Stimulated activated CD4-positive, alpha-beta T cell treated with anti-CD3 and anti-CD28 coated beads, Interleukin-1b, Interleukin-23, amount 100 ng/mL, for 1 hour (primary cell): Measurements from ENCODE around the gene TRIM16.
"Not testable (repeated sequence)": the region's sequence is repeated elsewhere in the genome, so short reads cannot be mapped to it uniquely, and the experiment has no call there.

Experiments
- DNase-seq, 2 donors: peaks; one replicate each; pipeline ENCODE4 v3.0.0-alpha.2; 2020; ENCODE audit warnings: low read depth in 2 of 2

The TRIM16 gene

DNA sequence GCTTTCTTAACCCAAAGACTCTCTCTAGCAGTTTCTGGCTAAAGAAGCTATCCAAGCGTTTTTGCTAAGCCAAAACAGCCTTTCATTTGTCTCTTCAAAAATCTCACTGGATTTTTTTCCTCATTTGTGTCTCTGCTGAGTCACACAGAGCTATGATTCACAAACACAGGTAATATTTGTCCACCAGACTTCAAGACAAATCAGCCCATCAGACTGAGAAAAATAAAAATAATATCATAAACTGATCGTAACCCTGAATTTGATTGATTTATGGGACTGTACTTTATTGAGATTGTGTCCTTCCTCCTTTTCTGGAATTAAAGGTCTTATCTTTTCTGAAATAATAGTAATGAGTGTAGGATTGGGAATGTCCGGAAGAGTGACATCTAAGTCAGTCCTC lies 25.8 kb downstream of the TRIM16 start:
- no peak for DNase-seq

GRCh38 chr17:15657868-15658267 lies 26.2 kb downstream of the TRIM16 start:
- DNase-seq: no peak

- DNase-seq: no peak
These were observed 29.1 kb downstream of the TRIM16 start for GRCh38 chr17:15654886-15655561.

GRCh38 chr17:15654401-15654800 lies 29.7 kb downstream of the TRIM16 start:
- not testable (repeated sequence) for DNase-seq

DNA sequence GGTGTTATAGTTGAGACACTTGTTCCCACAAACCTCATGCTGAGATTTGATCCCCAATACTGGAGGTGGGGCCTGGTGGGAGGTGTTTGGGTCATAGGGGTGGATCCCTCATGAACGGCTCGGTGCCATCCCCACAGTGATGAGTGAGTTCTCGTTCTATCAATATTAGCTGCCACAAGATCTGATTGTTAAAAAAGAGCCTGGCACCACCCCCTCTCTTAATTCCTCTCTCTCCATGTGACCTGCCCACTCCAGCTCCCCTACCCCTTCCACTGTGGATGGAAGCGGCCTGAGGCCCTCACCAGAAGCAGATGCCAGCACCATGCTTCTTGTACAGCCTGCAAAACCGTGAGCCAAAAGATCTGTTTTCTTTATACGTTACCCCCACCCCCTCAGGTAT lies 31.2 kb downstream of the TRIM16 start:
- no peak for DNase-seq

DNA sequence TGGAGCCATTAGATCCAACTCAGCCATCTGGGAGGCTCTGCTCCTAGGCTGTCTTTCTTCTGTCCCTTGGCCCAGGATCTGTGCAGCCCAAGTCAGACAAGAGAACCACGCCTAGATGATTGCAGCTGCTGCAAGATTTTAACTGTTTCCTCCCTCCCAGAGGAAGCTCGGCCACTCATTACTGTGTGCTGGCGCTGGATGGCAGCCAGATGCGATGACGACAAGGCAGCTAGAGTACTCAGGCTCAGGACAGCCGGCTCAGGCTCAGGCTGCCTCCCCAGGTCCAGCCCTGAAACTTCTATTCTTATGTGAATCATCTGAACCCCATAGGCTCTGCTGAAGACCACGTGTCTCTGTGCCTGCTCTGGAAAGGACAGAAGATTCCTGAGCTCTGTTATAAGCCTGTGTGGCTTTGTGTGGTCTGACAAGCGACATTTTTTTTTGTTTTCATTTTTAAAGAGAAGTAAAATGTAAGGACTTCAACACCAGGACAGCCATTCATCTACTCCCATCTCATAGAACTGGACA lies 32.5 kb downstream of the TRIM16 start:
- DNase-seq: no peak

DNA sequence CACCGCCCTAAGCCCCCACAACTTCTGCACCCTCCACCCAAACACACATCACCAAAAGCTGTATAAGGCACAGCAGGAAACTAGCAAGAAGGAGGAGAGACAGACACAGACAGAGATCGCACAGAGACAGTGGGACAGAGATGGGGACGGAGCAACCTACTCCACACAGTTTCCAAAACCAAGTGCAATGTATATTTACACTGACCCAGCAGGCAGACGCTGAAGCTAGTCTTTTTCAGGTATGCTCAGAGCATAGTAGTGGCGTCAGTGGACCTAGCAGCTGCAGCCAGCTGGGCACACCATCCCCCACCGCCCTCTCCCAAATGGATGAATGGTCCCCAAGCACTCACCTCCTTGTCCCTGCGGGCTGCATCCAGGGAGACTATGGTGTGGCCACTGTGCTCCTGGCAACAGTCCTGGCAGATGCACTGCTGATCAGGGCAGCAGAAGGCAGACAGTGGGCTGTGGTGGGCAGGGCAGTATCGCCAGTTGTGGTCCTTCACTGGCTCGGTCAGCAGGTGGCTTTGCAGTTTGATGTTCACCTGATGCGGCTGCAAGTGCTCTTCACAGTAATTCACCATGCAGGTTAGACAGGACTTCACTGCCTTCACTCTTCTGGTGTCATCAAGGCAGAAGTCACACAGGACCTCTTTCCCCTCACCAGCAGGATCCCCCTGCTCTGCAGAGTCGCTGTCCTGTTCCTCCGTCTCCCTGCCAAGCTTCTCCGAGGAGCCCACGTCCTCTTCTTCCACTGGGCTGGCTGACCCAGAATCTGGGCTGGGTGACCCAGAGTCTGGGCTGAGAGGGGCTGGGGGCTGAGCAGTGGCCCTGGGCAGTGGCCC lies 33.1 kb downstream of the TRIM16 start:
- no peak for DNase-seq

DNA sequence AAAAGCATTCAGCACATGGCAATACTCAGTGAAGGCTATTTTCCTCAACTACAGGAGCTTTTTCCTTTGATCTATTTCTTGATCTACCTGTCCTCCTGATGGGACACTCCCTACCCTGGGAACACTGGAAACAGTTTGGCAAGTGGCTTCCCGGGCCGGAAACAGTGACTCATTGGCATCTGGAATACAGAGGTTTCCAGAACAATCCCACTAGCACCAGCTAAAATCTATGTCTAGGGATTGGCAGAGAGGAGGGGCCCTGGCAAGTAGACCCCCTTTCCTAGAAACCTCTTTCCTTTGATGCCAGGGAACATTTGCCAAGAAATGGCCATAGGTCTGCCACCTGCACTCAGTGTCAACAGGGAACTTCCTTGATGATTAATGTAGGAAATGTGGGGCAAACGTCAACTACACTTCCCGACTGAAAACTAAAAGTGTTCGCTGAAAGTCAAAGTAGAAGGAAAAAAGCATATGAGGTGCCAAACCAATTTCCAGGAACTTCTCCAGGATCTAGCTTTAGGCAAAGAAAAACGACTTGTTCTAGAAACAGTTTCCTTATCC lies 34.2 kb downstream of the TRIM16 start:
- no peak for DNase-seq

GRCh38 chr17:15648386-15648785 lies 35.7 kb downstream of the TRIM16 start:
- no peak for DNase-seq

DNA sequence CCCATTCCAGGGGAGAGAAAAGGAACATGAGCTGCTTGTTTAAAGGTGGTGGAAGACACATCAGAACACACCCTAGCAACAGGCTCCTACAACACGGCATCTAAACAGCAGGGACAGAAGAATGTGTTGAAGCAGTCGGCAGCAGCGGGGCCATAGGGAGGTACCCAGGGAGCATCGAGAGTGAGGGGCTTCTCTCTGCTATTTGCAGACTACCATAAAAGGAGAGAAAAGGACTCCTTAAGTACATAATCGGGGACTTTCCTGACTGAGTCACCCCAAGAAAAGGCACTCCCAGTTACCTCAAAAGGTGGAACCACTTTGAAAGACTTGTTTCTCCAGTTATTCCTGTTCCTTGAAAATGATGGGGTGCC lies 38.2 kb downstream of the TRIM16 start:
- not testable (repeated sequence) for DNase-seq

DNA sequence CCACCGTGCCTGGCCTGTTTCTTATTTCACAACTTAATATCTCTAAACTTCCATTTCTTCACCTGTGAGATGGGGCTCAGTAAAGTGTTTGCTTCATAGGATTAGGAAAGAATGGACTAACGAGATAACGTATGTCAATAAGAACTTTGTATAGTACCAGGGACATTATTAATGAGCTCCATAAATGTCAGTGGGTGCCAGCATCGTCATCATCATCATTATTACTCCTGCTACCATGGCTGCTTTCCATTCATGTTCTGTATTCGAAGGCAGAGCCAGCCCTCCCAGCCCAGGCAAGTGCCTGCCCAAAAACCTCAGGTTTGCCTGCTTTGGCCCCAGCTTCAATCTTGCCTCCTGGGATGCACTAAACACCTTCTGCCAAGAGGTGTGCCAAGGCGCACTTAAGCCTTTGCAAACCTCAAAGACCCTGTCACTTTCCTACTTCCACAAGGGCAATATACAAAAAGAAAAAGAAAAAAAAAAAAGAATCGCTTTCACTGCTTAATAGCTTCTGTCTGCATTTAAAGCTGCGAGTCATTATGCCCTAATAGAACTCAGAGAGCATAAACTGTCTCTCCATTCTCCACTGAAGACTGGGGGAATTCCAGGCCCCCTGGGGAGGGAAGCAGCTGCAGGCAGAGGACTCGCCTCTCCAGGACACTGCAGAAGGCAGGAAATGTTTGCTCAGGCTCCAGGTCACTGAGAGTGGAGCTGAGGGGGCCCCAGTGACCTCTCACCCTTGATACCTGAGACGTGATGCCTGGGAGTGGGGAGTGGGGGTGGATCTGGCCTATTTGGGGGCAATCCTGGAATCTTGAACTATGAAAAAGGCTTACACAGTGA lies 38.8 kb downstream of the TRIM16 start:
- DNase-seq: not testable (repeated sequence)

- not testable (repeated sequence) for DNase-seq
These were observed 41.4 kb downstream of the TRIM16 start for GRCh38 chr17:15642505-15643251.

GRCh38 chr17:15642014-15642413 lies 42.1 kb downstream of the TRIM16 start:
- not testable (repeated sequence) for DNase-seq

GRCh38 chr17:15630930-15631453 lies 53.1 kb downstream of the TRIM16 start:
- DNase-seq: not testable (repeated sequence)

- DNase-seq: not testable (repeated sequence)
These were observed 54.1 kb downstream of the TRIM16 start for GRCh38 chr17:15629991-15630390.

DNA sequence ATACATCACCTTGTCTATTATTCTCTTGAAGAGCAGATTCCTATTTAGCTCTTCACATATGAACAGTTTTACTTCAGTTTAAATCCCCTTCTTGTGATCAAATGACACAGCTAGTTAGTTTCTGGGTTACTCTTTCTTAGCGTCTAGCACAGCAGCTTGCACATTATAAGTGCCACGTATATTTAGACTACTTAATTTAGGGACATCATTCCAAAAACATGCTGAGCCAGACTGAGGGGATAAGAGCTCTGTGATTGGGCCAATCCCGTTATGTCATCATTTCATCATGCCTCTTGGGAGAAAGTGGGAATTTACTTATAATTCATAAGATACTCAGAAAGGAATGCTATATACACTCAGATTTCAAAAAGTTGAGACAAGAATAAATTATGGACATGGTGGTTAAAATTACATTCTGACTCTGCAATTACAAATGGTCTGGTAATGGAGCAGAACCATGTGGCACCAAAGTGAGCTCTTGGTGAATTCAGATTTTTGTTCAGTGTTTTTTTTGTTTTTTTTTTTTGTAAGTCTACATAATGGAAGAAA lies 60.4 kb downstream of the TRIM16 start:
- not testable (repeated sequence) for DNase-seq

GRCh38 chr17:15623255-15623654 lies 60.9 kb downstream of the TRIM16 start:
- DNase-seq: not testable (repeated sequence)

DNA sequence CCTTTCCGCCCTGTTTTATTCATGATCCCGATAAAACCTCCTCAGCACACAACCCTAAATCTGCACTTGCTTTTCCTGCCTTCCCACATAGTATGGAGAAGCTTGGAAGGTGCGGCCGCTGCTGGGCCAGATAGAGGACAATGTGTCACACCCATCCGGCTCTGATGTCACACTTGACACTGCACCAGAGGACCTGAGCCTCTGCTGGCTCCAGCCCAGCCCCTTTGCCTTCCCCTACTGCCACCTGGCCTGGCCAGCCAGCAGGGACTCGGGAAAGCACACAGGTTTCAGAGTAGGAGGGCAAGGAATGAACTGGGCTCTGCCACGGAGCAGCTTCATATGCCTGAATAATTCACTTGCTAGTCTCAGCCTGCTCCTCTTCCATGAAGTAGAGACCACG lies 62.0 kb downstream of the TRIM16 start:
- not testable (repeated sequence) for DNase-seq

DNA sequence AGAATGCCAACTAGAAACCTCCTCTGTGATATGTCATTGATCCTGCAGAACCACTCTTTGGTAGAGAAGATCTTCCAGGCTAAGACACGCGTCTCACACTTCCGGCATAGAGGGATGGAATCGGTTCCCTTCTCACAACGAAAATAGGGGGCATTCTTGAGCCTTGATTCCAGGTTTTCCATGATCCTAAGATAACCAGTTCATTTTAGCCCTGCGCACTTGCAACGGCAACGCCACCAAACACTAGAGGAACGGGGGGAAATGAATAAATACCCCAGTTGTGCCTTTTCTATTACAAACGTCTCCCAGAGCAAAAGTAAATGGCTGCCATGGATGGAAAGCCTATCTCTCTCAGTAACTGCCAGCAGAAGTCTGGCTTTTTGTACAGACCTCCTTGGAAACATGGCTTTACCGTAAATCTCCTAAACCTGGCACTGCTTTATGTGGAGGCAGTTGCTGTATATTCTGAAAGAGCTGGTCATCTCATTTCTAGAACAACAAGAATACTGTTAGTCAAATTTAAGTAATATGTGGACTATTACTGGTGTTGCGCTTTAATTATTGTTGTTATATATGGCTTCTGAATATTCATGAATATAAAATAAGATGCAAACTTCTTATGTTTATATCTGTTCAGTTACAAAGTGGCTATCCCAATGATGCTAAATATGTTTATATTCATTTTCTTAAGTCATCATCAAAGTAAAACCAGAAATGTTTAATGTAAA lies 64.6 kb downstream of the TRIM16 start, which contains the start of gene FBXW10B:
Gene FBXW10B, minus strand, starts transcription at position 374 of the 728 bp plus-strand sequence. Its CDS starts 192 bp downstream, at position 182.
- not testable (repeated sequence) for DNase-seq
